ENCODE measurements around the gene WDR93.

Gene WDR93

GRCh38 chr15:89745131-89745530, 54.5 kb downstream of the WDR93 start:
- no peak overlapping the region for H3K4me3 ChIP-seq (ENCODE audit: low read depth, low read length)
- DNase-seq (ENCODE audit: low read depth), result no peak

GRCh38 chr15:89745768-89746167, 55.2 kb downstream of the WDR93 start:
- no peak overlapping the region for H3K4me3 ChIP-seq (ENCODE audit: low read depth, low read length)

GRCh38 chr15:89746386-89746780, 55.8 kb downstream of the WDR93 start:
- no peak for DNase-seq (ENCODE audit: low read depth)
- no peak overlapping the region for H3K4me3 ChIP-seq (ENCODE audit: low read depth, low read length)

More at GRCh38 chr15:89745768-89746167, 55.2 kb downstream of the WDR93 start:
- DNase-seq (ENCODE audit: low read depth), result no peak

- H3K4me3 ChIP-seq (ENCODE audit: low read depth, low read length), result no peak overlapping the region
- no peak for DNase-seq (ENCODE audit: low read depth)
Measured at GRCh38 chr15:89747708-89748682, 57.4 kb downstream of the WDR93 start.

GRCh38 chr15:89749054-89749453, 58.4 kb downstream of the WDR93 start:
- no peak for DNase-seq (ENCODE audit: low read depth)
- no peak overlapping the region for H3K4me3 ChIP-seq (ENCODE audit: low read depth, low read length)

GRCh38 chr15:89749526-89749925, 58.9 kb downstream of the WDR93 start:
- H3K4me3 ChIP-seq (ENCODE audit: low read depth, low read length), result no peak overlapping the region
- DNase-seq (ENCODE audit: low read depth), result no peak

- H3K4me3 ChIP-seq (ENCODE audit: low read depth, low read length), result peak overlapping the region; percentile 51
- DNase-seq (ENCODE audit: low read depth), result no peak
Measured at GRCh38 chr15:89749951-89750559, 59.4 kb downstream of the WDR93 start.

GRCh38 chr15:89750560-89751542, 60.2 kb downstream of the WDR93 start, which contains the start of gene MESP1:
Gene MESP1 (minus strand): TSS chr15:89751249. CDS start chr15:89751231, 18 bp downstream.
- peak; percentile 53 for DNase-seq (ENCODE audit: low read depth)
- H3K4me3 ChIP-seq (ENCODE audit: low read depth, low read length), result peak within 1 kb of the TSS; percentile 51

GRCh38 chr15:89751748-89752147, 61.1 kb downstream of the WDR93 start:
- DNase-seq (ENCODE audit: low read depth), result no peak
- no peak overlapping the region for H3K4me3 ChIP-seq (ENCODE audit: low read depth, low read length)

- no peak overlapping the region for H3K4me3 ChIP-seq (ENCODE audit: low read depth, low read length)
- no peak for DNase-seq (ENCODE audit: low read depth)
Measured at GRCh38 chr15:89753855-89754254, 63.2 kb downstream of the WDR93 start.

- no peak for DNase-seq (ENCODE audit: low read depth)
- H3K4me3 ChIP-seq (ENCODE audit: low read depth, low read length), result no peak overlapping the region
Measured at GRCh38 chr15:89754361-89755154, 63.9 kb downstream of the WDR93 start.

- no peak for DNase-seq (ENCODE audit: low read depth)
- H3K4me3 ChIP-seq (ENCODE audit: low read depth, low read length), result no peak overlapping the region
Measured at GRCh38 chr15:89755701-89756100, 65.1 kb downstream of the WDR93 start.

- DNase-seq (ENCODE audit: low read depth), result no peak
- no peak overlapping the region for H3K4me3 ChIP-seq (ENCODE audit: low read depth, low read length)
Measured at GRCh38 chr15:89756897-89757296, 66.3 kb downstream of the WDR93 start.

- DNase-seq (ENCODE audit: low read depth), result no peak
- no peak overlapping the region for H3K4me3 ChIP-seq (ENCODE audit: low read depth, low read length)
Measured at GRCh38 chr15:89758283-89758682, 67.7 kb downstream of the WDR93 start.

GRCh38 chr15:89758981-89759380, 68.4 kb downstream of the WDR93 start:
- no peak for DNase-seq (ENCODE audit: low read depth)
- H3K4me3 ChIP-seq (ENCODE audit: low read depth, low read length), result no peak overlapping the region

- H3K4me3 ChIP-seq (ENCODE audit: low read depth, low read length), result no peak overlapping the region
- DNase-seq (ENCODE audit: low read depth), result no peak
Measured at GRCh38 chr15:89759835-89760234, 69.2 kb downstream of the WDR93 start.

GRCh38 chr15:89760303-89761008, 69.8 kb downstream of the WDR93 start:
- no peak for DNase-seq (ENCODE audit: low read depth)
- no peak overlapping the region for H3K4me3 ChIP-seq (ENCODE audit: low read depth, low read length)

Data from skeletal muscle cell (primary cell).